HEK293T (cell line): Measurements from ENCODE around the gene MTMR12.

ENCODE experiments used
- BHLHE40 ChIP-seq: fragments of 450-650 bp; IDR thresholded peaks from 2 replicates; pipeline ENCODE4 v1.6.1; 2016; ENCODE audit warnings: mild to moderate bottlenecking, moderate library complexity, borderline replicate concordance
- FOXA1 ChIP-seq: fragments of 450-650 bp; IDR thresholded peaks from 2 replicates; pipeline ENCODE4 v1.6.1; 2016; ENCODE audit warnings: mild to moderate bottlenecking
- FOXM1 ChIP-seq: fragments of 450-650 bp; IDR thresholded peaks from 2 replicates; pipeline ENCODE4 v1.6.1; 2017; ENCODE audit warnings: mild to moderate bottlenecking, borderline replicate concordance
- L3MBTL2 ChIP-seq: fragments of 450-650 bp; conservative IDR thresholded peaks from 2 replicates; pipeline ENCODE4 v1.6.1; 2016; ENCODE audit warnings: mild to moderate bottlenecking
- TARDBP ChIP-seq: fragments of 450-650 bp; IDR thresholded peaks from 2 replicates; pipeline ENCODE4 v1.6.1; 2016
- ZNF384 ChIP-seq: fragments of 450-650 bp; IDR thresholded peaks from 2 replicates; pipeline ENCODE4 v1.6.1; 2016

DNA sequence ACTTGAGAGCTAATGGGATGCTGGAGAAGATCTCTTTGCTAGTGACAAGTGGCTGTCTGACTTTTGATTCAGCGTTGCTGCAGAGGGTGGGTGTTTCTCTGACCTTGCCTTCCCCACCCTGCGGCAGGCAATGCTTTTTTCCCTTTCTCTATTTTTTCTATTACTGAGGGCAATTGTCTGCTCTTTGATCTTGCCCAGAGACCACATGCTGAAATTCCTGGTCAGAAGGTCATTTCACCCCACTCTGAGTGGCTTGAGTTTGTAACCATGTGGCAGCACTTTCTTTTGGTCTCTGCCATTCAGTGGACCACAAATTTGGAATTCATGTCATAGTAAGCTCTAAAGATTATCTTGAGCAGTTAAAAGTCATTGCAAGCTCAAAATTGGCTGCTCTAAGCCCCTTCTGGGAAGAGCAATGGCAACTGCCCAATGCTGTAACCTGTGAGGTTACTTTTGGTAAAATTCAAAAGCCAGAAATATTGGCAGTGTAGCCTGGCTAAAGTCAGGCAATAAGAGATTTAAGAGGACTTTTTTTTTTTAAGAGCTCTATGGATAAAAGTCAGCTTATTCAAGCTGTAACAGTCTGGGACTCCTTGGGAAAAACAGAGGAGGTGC is 30.4 kb upstream of the MTMR12 start:
- no peak for TF ChIP-seq FOXM1
- no peak for TF ChIP-seq L3MBTL2
- TF ChIP-seq BHLHE40 = no peak
- no peak for TF ChIP-seq TARDBP
- no peak for TF ChIP-seq FOXA1
- no peak for TF ChIP-seq ZNF384
